NT2/D1 (cell line): ENCODE results near the gene POU2F3.

ENCODE experiments used
- DNase-seq: peaks from one replicate; pipeline ENCODE4 v3.0.0-alpha.2; 2011; ENCODE audit warnings: low read depth, low spot score
- H3K27me3 ChIP-seq: 2 replicates; pipeline ENCODE4 v1.6.0; 2011; ENCODE audit warnings: mild to moderate bottlenecking; ENCODE audit not compliant: insufficient read length, insufficient read depth
- H3K36me3 ChIP-seq: 2 replicates; pipeline ENCODE4 v1.6.1; 2011; ENCODE audit warnings: mild to moderate bottlenecking, low read length, mixed read lengths; ENCODE audit not compliant: insufficient read depth, insufficient read length
- H3K4me1 ChIP-seq: 2 replicates; pipeline ENCODE4 v1.5.1; 2011; ENCODE audit not compliant: insufficient read depth, insufficient read length
- H3K4me3 ChIP-seq: 2 replicates; pipeline ENCODE4 v1.5.1; 2011; ENCODE audit warnings: low read depth; ENCODE audit not compliant: insufficient read length
- H3K9ac ChIP-seq: 2 replicates; pipeline ENCODE4 v1.6.0; 2011; ENCODE audit warnings: low read depth; ENCODE audit not compliant: insufficient read length
- H3K9me3 ChIP-seq: 2 replicates; pipeline ENCODE4 v1.5.1; 2011; ENCODE audit warnings: mild to moderate bottlenecking, low read length; ENCODE audit not compliant: insufficient read depth
- SUZ12 ChIP-seq: IDR thresholded peaks from 2 replicates; pipeline ENCODE4 v1.6.1; 2011; ENCODE audit not compliant: insufficient read length, insufficient read depth; ENCODE audit errors: extremely low read depth
- YY1 ChIP-seq: IDR thresholded peaks from 2 replicates; pipeline ENCODE4 v1.6.1; 2011; ENCODE audit not compliant: insufficient read length, insufficient read depth
- ZNF274 ChIP-seq: IDR thresholded peaks from 2 replicates; pipeline ENCODE4 v1.6.1; 2011; ENCODE audit warnings: mild to moderate bottlenecking, low read depth, low read length

Gene POU2F3

DNA sequence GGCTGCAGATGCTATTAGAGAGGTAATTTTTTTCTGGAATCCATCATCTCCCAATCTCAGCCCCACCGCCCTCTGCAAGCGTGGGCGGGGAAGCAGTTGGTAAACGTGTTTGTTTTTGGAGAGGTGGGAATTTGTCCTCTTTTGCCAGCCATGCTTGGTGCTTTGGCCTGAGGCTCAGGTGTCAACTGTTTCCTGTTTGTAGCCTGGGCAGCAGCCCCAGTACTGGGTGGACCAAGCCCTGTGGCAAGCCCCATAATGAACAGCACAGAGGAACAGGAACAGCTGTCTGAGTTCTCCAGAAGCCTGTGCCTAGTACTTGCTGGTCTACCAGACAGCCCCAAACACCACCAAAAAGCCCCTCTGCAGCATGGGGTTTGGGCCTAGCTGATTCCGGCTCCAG, 39.6 kb downstream of the POU2F3 start:
- no peaks in the 10 kb centered on the region for H3K9me3 ChIP-seq
- DNase-seq, result no peak
- no peak for TF ChIP-seq YY1
- no peak for TF ChIP-seq SUZ12
- no peak for TF ChIP-seq ZNF274

DNA sequence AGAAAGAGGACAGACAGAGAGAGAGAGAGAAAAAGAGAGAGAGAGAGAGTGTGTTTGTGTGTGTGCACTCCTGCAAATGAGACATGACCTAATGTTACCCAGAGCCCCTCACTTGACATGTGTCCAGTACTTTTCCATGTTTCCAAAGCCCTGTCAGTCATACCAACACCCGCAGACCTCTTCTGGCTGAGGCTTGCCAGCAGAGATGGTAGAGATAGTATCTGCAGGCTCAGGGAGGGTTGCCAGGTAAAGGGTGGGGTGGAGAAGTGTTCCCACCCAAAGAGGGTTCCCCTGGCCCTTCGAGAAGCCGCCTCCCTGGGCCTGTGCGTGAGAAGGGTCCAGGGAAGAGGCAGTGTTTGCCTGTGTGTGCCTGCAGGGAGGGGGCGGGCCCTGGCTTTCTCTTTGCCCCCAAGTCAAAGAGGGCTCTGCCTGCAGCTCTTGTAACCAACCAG, 40.7 kb downstream of the POU2F3 start:
- TF ChIP-seq ZNF274 (no peak), YY1 (no peak), SUZ12 (no peak)
- Histone ChIP-seq H3K27me3 (no peaks in the 10 kb centered on the region), H3K36me3 (no peaks in the 10 kb centered on the region), H3K9ac (no peak overlapping the region), H3K4me1 (peaks cover 3% of the 10 kb centered on the region), H3K9me3 (no peaks in the 10 kb centered on the region), H3K4me3 (no peak overlapping the region)
- DNase-seq, result no peak

More for the DNA sequence above, 39.6 kb downstream of the POU2F3 start:
- Histone ChIP-seq H3K4me1 (peaks cover 3% of the 10 kb centered on the region), H3K9ac (no peak overlapping the region), H3K4me3 (no peak overlapping the region), H3K27me3 (no peaks in the 10 kb centered on the region), H3K36me3 (no peaks in the 10 kb centered on the region)

GRCh38 chr11:120281143-120281795, 41.3 kb downstream of the POU2F3 start:
- Histone ChIP-seq H3K4me3 (no peak overlapping the region), H3K27me3 (no peaks in the 10 kb centered on the region), H3K4me1 (peaks cover 3% of the 10 kb centered on the region), H3K36me3 (no peaks in the 10 kb centered on the region), H3K9ac (no peak overlapping the region), H3K9me3 (no peaks in the 10 kb centered on the region)
- no peak for DNase-seq
- no peak for TF ChIP-seq ZNF274
- no peak for TF ChIP-seq YY1
- no peak for TF ChIP-seq SUZ12

DNA sequence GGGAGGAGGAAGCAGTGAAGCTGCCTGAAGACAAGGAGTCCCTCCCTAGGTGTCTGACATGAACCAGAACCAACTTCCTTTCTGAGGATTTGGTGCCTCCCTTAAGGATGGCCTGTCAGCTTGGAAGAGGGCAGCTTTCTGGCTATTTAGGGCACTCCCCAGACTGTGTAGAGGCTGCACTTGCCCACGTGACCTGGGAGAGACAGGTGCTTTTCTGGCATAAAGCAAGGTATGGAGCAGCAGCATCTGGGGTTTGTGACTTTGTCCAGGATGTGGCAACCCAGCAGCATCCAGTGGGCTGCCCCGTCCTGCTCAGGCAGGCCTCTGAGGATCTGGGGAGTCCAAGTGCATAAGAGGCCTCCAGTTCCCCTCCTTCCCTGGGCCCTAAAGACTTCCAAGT, 43.2 kb downstream of the POU2F3 start:
- no peak for TF ChIP-seq ZNF274
- no peak for TF ChIP-seq SUZ12
- TF ChIP-seq YY1, result no peak
- Histone ChIP-seq H3K9ac (no peak overlapping the region), H3K4me1 (peaks cover 3% of the 10 kb centered on the region), H3K4me3 (no peak overlapping the region), H3K9me3 (no peaks in the 10 kb centered on the region), H3K27me3 (no peaks in the 10 kb centered on the region), H3K36me3 (no peaks in the 10 kb centered on the region)
- DNase-seq, result no peak

GRCh38 chr11:120284272-120284671, 44.3 kb downstream of the POU2F3 start:
- Histone ChIP-seq H3K4me1 (peaks cover 3% of the 10 kb centered on the region), H3K36me3 (no peaks in the 10 kb centered on the region), H3K4me3 (no peak overlapping the region), H3K9ac (no peak overlapping the region), H3K27me3 (no peaks in the 10 kb centered on the region), H3K9me3 (no peaks in the 10 kb centered on the region)
- no peak for DNase-seq
- TF ChIP-seq ZNF274, result no peak
- no peak for TF ChIP-seq SUZ12
- no peak for TF ChIP-seq YY1

DNA sequence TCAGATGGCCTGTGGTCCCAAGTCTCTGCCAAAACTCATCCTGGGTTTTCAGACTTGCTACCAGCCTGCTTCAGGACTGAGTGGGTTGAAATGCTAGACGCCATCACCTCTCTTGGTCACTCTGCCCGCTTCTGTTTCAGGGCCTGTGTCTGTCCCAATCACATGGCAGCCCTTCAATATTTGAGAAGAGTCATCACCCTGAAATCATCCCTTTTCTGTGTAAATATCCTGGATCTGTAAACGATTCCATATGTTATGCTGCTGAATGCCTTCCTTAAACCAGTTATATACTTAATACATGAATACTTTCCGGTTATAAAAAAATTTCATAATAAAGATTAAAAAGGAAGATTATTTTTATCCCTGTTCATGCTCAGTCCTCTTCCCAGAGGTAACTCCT, 45.3 kb downstream of the POU2F3 start:
- TF ChIP-seq YY1 (no peak), SUZ12 (no peak), ZNF274 (no peak)

GRCh38 chr11:120288021-120288420, 48.1 kb downstream of the POU2F3 start:
- H3K9me3 ChIP-seq, result no peaks in the 10 kb centered on the region
- no peaks in the 10 kb centered on the region for H3K4me1 ChIP-seq
- no peaks in the 10 kb centered on the region for H3K27me3 ChIP-seq
- no peaks in the 10 kb centered on the region for H3K36me3 ChIP-seq
- DNase-seq, result no peak
- H3K4me3 ChIP-seq, result no peak overlapping the region
- TF ChIP-seq SUZ12, result no peak
- no peak for TF ChIP-seq ZNF274
- no peak for TF ChIP-seq YY1
- H3K9ac ChIP-seq, result no peak overlapping the region

More for the DNA sequence above, 45.3 kb downstream of the POU2F3 start:
- Histone ChIP-seq H3K9ac (no peak overlapping the region), H3K36me3 (no peaks in the 10 kb centered on the region), H3K27me3 (no peaks in the 10 kb centered on the region), H3K9me3 (no peaks in the 10 kb centered on the region), H3K4me1 (peaks cover 3% of the 10 kb centered on the region), H3K4me3 (no peak overlapping the region)
- no peak for DNase-seq
